Gastroesophageal sphincter (tissue), 3 donors: ENCODE measurements around the gene DSN1.

Source experiments
- EP300 ChIP-seq: sonication (generic); formaldehyde crosslinking; IDR thresholded peaks from one replicate; pipeline ENCODE4 v1.6.1; 2017; ENCODE audit warnings: antibody characterized with exemption, mild to moderate bottlenecking
- POLR2AphosphoS5 ChIP-seq: sonication (generic); formaldehyde crosslinking; IDR thresholded peaks from one replicate; pipeline ENCODE4 v1.6.1; 2017; ENCODE audit warnings: antibody characterized with exemption
- TF ChIP-seq, protein P1 (sequence below), 4 experiments: fragments of 200-600 bp in 2 of 4; fragments of 450-650 bp in 2 of 4; sonication (generic) in 1 of 4; IDR thresholded peaks; one replicate each; pipeline ENCODE4 v1.5.1; 2017 to 2019; ENCODE audit warnings: antibody characterized with exemption in 4 of 4, mild to moderate bottlenecking in 2 of 4, moderate library complexity in 2 of 4

DNA sequence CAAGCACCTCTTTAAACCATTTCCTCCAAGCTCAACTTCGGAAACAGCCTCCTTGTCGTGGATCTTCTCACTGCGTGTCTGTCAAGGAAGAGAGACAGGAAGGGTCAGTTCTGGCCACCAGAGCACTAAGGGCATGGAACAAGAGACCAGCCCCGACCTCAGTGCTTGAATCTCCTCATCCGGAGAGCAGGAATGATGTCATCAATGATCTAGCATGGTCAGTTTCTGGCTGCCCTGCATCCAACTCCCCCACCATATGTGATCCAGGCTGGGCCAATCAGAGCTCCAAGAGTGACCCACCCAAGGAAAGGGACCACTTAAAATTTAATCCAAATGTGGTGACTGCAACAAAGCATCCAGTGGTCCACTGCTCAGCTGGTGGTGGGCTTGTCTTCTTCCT lies 23.3 kb upstream of the DSN1 start:
- TF ChIP-seq, protein P1, sequence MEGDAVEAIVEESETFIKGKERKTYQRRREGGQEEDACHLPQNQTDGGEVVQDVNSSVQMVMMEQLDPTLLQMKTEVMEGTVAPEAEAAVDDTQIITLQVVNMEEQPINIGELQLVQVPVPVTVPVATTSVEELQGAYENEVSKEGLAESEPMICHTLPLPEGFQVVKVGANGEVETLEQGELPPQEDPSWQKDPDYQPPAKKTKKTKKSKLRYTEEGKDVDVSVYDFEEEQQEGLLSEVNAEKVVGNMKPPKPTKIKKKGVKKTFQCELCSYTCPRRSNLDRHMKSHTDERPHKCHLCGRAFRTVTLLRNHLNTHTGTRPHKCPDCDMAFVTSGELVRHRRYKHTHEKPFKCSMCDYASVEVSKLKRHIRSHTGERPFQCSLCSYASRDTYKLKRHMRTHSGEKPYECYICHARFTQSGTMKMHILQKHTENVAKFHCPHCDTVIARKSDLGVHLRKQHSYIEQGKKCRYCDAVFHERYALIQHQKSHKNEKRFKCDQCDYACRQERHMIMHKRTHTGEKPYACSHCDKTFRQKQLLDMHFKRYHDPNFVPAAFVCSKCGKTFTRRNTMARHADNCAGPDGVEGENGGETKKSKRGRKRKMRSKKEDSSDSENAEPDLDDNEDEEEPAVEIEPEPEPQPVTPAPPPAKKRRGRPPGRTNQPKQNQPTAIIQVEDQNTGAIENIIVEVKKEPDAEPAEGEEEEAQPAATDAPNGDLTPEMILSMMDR (IDR thresholded peaks at IDR 0.05): no peak
- TF ChIP-seq POLR2AphosphoS5: no peak
- no peak for TF ChIP-seq EP300
